GM21515 (cell line): Measurements from ENCODE around the gene CELF3.
"Not testable (repeated sequence)": the region's sequence is repeated elsewhere in the genome, so short reads cannot be mapped to it uniquely, and the experiment has no call there.

Experiments used
- ATAC-seq: cut with Tn5 transposase; IDR thresholded peaks from one replicate; pipeline ENCODE4 v1.9.1; 2021; ENCODE audit not compliant: unreplicated experiment

CELF3 gene

DNA sequence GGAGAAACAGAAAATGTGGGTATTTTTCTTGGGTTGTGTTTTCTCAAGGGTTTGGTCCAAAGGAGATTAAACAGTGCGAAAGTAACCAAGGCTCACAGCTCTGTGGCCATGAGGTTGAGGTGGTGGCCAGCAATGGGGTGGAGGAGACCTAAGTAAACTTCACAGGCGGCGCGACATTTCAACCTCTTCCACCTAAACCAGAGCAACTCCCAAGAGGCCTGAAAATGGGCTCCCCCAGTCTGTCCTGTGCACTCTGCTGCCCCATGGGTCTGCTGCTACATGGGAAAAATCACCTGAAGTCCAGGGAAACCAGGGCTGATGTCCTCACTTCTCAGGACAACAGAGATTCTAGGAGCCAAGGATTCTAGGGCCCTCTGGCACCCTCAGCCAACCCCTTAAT lies 12.4 kb downstream of the CELF3 start:
- ATAC-seq: no peak

DNA sequence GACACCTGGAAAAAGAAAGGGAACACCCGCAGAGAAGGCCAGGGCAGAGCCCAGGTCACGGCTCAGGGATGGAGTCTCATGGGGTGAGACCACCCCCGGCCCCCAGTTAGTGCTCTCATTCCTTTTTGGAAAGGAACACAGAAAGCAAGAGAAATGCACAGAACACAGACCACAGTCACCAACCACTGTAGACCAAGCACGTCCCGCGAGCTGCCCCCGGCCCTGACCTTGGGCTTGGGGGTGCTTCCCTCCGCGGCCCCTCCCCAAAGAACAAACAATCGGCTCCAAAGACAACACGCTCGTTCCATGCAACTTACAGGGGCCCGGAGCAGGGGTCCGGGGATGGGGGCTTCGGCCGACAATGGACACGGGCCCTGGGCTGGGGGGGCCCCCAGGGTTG lies 12.8 kb downstream of the CELF3 start:
- no peak for ATAC-seq

DNA sequence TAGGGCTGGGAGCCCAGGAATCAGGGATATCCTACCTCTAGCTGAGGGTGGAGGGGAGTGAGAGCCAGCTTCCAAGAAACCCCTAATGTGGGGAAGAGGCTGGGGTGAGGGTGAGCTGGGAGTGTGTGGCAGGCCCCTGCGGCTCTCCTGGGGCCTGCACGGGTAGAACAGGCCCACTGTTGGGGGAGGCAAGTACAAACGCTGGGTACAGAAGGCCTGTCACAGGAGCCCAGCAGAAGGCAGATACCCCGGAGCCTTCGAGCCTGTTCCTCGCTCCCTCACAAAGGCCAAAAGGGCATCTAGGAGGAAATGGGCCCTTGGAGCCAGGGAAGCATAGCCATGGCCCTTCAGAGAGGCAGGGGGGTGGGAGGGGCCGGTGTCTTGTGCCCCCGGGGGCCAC lies 13.7 kb downstream of the CELF3 start:
- ATAC-seq: no peak

DNA sequence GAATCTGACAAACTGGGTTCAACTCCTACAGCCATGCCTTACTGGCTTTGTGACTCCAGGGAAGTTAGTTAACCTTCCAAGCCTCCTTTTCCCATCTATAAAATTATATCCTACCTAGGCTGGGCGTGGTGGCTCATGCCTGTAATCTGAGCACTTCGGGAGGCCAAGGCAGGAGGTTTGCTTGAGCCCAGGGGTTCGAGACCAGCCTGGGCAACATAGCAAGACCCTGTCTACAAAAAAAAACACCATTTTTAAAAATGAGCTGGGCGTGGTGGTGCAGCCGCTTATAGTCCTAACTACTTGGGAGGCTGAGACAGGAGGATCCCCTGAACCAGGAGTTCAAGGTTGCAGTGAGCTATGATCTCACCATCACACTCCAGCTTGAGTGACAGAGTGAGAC lies 15.1 kb downstream of the CELF3 start:
- ATAC-seq: no peak

DNA sequence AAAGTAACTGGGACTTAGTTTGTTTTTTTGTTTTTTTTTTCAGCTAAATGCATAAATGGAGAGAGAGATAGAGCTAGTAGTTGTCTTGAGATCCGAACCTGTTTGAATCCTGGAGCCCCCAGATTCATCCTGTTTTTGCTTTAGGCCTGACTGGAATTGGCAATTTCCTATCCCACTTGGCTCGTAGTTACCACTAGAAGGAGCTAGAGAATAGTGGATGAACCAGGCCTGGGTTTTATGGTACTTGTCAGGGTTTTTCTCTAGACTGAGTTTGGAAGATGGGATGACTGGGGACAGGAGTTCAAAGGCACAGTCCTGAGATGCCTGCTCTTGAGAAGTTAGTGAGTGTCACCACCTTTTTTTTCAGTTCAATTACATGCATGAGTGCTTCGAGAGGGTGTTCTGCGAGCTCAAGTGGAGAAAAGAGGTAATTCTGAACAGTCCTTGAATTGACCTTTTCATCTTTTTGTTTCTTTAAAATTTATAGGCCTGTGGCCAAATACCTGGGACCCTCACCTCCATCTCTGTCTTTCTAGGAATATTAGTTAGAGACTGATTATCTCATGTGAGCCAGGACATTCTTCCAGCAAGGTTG lies 23.4 kb downstream of the CELF3 start:
- ATAC-seq: no peak

DNA sequence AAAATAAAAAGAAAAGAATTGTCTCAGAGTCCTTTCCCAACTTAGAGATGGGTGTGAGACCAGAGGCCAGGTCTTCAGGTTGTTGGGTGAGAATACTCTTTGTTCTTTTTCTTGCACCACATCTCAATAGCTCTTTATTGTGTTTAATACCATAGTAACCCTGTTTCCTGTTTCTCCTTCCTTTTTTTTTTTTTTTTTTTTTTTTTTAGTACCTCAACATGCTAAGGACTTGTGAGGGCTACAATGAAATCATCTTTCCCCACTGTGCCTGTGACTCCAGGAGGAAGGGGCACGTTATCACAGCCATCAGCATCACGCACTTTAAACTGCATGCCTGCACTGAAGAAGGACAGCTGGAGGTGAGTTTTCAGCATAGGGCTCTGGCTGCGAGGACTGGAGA lies 24.4 kb downstream of the CELF3 start:
- no peak for ATAC-seq

DNA sequence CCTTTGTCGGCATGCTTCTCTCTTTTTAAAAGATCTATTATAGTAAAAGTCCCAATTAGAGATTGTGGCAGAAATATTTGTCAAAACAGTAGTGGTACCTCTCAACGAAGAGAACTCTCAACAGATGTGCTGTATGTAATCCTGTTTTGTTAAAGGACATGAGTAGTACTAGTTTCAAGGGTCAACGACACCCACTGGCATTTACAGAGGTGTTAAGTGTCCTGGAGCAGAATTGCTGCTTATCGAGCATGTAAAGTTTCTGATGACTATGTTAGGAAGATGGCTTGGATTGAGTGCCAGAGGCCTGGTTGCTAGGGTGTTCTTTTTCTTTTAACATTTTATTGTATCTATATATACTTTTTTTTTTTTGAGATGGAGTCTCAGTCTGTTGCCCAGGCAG lies 27.1 kb downstream of the CELF3 start:
- ATAC-seq: no peak

DNA sequence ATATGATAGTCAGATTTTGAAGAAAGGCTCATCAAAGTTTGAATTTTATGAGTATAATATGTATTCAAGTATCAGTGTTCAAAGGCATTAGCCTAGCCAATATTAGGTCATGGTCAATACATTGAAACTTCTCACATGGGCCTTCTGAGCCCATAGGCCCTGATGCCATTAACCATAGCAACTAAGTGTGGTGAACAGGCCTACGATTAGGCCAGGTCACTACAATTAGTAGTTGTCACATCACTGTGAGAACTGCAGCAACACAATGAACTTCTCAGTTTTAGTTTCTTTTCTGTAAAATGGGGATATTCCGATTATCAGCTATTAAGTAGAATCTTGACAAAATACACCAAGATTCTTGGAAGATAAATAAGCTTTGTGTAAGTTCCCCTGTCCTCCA lies 30.0 kb downstream of the CELF3 start:
- ATAC-seq: no peak

DNA sequence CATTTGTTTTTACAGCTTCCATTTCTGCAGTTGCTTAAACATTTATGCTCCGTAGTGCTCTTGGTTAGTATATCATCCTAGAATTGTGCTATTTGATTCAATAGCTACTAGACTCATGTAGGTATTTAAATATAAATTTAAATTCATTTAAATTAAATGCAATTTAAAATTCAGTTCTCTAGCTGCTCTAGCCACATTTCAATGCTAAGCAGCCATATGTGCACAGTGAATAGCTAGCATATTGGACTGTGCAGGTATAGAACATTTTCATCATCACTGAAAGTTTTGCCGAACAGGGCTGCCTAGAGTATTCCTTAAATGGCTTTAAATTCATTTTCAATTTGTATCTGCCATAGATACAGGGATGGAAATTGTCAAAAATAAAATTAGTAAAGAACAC lies 32.5 kb downstream of the CELF3 start:
- no peak for ATAC-seq

DNA sequence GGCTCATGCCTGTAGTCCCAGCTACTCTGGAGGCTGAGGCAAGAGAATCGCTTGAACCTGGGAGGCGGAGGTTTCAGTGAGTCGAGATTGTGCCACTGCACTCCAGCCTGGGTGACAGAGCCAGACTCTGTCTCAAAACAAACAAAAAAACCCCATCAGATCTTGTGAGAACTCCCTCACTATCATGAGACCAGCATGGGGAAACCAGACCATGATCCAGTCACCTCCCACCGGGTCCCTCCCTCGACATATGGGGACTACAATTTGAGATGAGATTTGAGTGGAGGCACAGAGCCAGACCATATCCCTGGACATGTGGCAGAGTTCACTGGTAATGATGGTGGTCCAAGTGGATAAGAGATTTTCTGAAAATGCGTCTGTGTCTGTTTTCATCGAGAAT lies 33.7 kb downstream of the CELF3 start:
- not testable (repeated sequence) for ATAC-seq

DNA sequence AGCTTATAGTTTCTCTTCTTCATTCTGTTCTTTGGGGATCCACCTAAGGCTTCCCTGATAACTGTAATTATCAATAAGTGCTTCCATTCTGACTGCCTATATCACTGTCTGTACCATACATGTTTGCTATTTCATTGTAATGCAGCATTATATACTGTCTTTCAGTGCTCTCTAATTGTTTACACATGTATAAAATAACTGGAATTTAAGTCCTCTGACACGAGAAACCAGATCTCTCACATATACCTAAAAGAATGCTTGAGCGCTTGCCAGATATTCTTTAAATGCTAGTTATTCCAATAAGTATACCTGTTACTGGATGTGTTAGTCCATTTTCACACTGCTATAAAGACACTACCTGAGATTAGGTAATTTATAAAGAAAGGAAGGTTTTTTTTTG lies 34.7 kb downstream of the CELF3 start:
- ATAC-seq: no peak

DNA sequence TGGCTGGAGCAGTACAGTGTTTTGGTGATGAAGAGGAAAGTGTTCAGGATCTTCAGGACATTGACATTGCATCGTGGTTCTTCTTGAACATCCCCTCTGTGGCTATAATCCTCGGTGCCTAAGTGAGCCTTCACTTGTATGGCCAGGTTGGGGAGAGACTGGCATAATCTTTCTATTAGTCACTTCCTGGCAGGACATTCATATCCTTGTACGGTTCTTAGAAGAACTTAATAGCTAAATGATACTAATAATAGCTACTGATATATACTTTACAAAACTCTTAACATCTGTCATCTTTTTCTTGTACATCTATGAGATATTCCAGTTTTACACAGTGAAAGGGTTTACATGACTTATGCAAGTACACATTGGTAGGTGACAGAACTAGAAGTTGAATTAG lies 35.8 kb downstream of the CELF3 start:
- ATAC-seq: no peak

DNA sequence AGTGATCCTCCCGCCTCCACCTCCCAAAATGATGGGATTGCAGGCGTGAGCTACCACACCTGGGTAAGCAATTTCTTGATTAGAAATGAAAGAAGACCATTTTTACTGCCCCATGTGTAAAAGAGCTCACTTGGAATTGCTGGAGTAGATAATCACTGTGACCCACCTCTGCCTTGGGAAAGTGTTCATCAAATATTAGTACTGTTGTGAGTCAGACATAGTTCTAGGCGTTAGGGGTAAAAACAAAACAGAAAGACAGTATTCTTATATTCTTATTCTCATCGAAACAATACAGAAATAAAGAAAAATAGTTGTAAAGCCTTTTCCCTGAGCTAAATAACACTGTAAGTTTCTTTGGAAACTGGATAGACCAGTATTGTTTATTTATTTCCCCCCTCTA lies 36.2 kb downstream of the CELF3 start:
- no peak for ATAC-seq

DNA sequence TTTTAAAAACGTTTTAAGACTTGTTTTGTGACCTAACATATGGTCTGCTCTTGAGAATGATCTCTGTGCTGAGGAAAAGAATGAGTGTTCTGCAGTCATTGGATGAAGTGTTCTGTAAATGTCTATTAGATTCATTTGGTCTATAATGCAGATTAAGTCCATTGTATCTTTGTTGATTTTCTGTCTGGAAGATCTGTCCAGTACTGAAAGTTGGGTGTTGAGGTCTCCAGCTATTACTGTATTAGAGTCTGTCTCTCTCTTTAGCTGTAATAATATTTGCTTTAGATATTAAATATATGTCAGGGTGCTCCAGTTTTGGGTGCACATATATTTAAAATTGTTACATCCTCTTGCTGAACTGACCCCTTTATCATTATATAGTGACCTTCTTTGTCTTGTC lies 43.2 kb downstream of the CELF3 start:
- ATAC-seq: no peak

DNA sequence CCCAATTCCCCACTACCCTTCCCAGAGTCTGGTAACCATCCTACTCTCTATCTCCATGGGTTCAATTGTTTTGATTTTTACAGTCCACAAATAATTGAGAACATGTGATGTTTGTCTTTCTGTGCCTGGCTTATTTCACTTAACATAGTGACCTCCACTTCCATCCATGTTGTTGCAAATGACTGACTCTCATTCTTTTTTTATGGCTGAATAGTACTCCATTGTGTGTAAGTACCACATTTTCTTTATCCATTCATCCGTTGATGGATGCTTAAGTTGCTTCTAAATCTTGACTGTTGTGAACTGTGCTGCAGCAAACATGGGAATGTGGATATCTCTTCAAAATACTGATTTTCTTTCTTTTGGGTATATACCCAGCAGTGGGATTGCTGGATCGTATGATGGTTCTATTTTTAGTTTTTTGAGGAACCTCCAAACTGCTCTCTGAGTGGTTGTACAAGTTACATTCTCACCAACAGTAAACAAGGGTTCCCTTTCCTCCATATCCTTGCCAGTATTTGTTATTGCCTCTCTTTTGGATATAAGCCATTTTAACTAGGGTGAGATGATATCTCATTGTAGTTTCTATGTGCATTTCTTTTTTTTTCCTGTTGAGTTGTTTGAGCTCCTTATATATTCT lies 46.4 kb downstream of the CELF3 start:
- not testable (repeated sequence) for ATAC-seq

DNA sequence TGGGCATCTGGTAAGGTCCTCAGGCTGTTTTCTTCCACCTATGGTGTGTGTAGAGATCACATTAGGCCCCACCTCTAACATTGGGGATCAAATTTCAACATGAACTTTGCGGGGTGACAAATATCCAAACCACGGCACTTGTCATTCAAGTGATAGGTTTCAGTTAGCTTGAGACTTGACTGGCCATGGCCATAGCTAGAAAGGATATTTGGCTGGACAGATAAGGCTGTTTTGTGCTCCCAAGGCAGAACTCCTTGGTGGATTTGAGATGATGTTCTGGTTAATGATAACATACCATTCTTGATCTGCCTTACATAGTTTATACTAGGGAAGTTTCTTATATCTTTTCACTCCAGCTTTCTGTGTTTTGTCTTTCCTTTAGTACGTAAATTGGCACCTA lies 48.5 kb downstream of the CELF3 start:
- ATAC-seq: no peak

DNA sequence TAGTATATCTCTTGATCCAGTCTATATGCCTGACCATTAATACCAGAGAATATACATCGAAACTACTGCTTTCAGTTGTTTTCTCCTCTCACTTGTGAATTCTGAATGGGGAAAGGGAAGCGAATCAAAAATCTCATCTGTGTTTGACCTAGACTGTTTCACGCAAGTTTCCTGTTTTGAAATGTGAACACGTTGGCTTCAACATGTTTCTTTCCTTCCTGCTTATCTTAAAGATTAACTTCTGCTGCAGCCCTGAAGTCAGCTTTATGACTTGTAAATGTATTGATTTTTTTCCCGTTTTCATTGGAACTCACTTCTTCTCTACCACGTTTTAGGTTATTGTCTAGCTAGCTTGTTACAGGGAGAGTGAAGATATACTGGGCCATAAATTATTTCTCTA lies 54.9 kb downstream of the CELF3 start:
- no peak for ATAC-seq

DNA sequence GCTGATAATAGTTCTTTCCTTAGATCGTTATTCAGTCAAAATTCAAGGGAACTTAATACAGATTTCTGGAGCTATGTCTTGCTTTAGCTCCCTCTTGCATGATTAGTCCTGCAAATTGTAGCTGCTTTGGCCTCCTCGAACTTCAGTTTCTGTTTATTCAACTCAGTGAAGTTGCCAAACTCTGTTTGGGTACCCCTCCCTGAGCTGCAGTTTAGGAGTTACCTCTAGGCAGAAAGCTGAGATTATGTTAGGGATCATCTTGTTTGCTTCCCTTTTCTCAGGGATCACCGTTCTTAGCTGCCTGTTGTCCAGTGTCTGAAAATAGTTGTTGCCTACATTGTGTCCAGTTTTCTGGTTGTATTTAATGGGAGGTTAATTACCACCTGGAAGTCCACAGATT lies 61.2 kb downstream of the CELF3 start:
- no peak for ATAC-seq

DNA sequence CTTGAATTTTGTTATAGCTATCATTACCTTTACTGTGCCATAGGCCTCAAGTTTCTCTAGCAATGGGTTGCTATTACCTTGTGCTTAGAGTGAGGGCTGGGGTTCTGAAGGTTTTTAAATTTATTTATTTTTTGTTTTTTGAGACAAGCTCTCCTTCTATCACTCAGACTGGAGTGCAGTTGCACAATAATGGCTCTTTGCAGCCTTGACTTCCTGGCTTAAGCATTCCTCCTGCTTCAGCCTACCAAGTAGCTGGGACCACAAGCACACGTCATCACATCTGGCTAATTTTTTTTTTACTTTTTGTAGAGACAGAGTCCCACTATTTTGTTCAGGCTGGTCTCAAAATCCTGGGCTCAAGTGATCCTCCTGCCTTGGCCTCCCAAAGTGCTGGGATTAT lies 63.2 kb downstream of the CELF3 start:
- no peak for ATAC-seq
